ENCODE measurements around the gene TTN. TPM values are rescaled to one million over a fixed set of nuclear protein-coding genes. Genes with fewer than 3 reads are reported as not detected.

TTN gene
- total and polyA plus RNA-seq, 10 of the 15 experiments (the other 5 are each of a cell fraction or from before 2014, with no cell fraction given): 0.15 to 9.0 (median 1.8) TPM

DNA sequence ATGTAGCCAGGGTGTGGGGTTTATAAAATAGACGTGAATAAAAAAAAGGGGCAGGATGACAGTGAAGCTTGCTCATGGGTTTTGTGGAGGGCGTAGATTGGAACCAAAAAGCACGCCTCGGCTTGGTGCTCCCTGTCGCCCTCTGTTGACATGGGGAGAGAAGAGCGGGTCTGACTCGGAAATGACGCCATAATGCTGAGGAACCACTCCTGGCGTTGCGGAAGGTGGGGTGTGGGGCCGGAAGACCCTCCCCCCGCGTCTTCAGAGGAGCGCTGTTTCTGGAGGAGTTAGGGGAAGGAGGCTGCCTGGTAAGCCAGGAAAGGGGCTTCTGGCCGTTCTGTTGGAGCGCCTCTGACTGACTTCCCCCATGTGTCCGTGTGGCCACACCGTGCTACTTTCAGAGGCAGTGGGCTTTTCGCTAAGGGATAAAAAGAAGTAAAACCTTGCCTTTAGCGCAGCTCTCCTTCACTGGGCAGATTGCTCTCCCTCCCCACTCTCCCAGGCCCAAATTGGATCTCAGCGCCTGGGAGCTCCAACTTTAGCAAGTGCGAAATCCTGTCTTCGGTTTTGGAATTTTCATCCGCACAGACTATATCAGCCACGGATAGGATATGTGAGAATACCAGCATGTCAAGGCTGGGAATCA is 284.1 kb downstream of the TTN start:
- no peaks in the 10 kb centered on the region for H4K20me1 ChIP-seq (ENCODE audit: control insufficient read depth, insufficient read depth)
- H2AFZ ChIP-seq (ENCODE audit: control insufficient read depth, low read depth, low read length): peak overlapping the region; percentile 74
- WGBS (ENCODE audit: insufficient coverage, insufficient replicate concordance, low lambda C conversion rate, missing lambda C conversion rate): 2% methylated on average over 25 of the region's 25 CpGs
- POLR2A ChIA-PET: interaction anchor here (1.0 to 1.7 kb wide), 7 partner anchors 9 to 73 kb away, joined by 3 to 7 read pairs (median 4); no protein-coding TSS in a partner anchor
- H3K36me3 ChIP-seq (ENCODE audit: control insufficient read depth in 2 of 2, insufficient read depth in 2 of 2, low read length in 1 of 2): no peaks in the 10 kb centered on the region
- no peaks in the 10 kb centered on the region; the same call in 1 of the 3 replicates for H3K9me3 ChIP-seq (replicated peaks; ENCODE audit: control insufficient read depth, insufficient read depth, low read length)
- peaks cover 11% of the 10 kb centered on the region; the same call in 1 of the 2 replicates for H3K4me1 ChIP-seq (ENCODE audit: control insufficient read depth, insufficient read depth, low read length)
- peak overlapping the region; percentile 70 for H3K9ac ChIP-seq (ENCODE audit: control insufficient read depth, insufficient read depth, low read length)
- CTCF ChIA-PET: interaction anchor here (0.8 to 2.7 kb wide), 10 partner anchors 10 to 126 kb away, joined by 3 to 10 read pairs (median 3); no protein-coding TSS in a partner anchor
- ATAC-seq: peak; percentile 91
- in situ Hi-C loops (cut with MboI) (no loop called here), intact Hi-C loops (cut with micrococcal nuclease; ENCODE audit: unreplicated experiment) (loop anchor here (2.0 to 10.0 kb wide), 3 partner anchors 44 to 732 kb away; partner anchors contain the start of genes FKBP7 and RBM45)
- H3K4me2 ChIP-seq (ENCODE audit: control insufficient read depth, insufficient read depth): peak overlapping the region; percentile 72
- RAD21 ChIA-PET (ENCODE audit: unreplicated experiment): interaction anchor here (1.0 to 1.5 kb wide), 6 partner anchors 12 to 73 kb away, joined by 3 to 7 read pairs (median 3); no protein-coding TSS in a partner anchor
- peak overlapping the region; percentile 74 for H3K27ac ChIP-seq (ENCODE audit: control insufficient read depth, insufficient read depth)
- no TSS peak for BruUV-seq (replicated peaks)
- peak; percentile 57 for DNase-seq (ENCODE audit: low read depth, low spot score)
- peak; percentile 57 for FAIRE-seq
- H3K4me3 ChIP-seq: peak overlapping the region; percentile 80
- H3K27me3 ChIP-seq (replicated peaks in 1 of 2; ENCODE audit: control insufficient read depth in 2 of 2, insufficient read depth in 2 of 2, low read length in 1 of 2): no peaks in the 10 kb centered on the region
- SMC1A ChIA-PET (ENCODE audit: uncharacterized antibody, unreplicated experiment): interaction anchor here (0.8 to 2.8 kb wide), 10 partner anchors 9 to 109 kb away, joined by 3 to 11 read pairs (median 4); partner anchors contain the start of gene PLEKHA3
- peaks cover 37% of the 10 kb centered on the region for H3K79me2 ChIP-seq (ENCODE audit: control insufficient read depth, insufficient read depth, low read length)
- TF ChIP-seq ASH2L (IDR thresholded peaks at IDR 0.05; ENCODE audit: borderline replicate concordance, low read depth): no peak
- no peak for TF ChIP-seq PAX8 (IDR thresholded peaks at IDR 0.05)
- TF ChIP-seq IRF4 (IDR thresholded peaks at IDR 0.05; ENCODE audit: low read depth, low read length): peak; percentile 78
- no peak for TF ChIP-seq ZNF384 (IDR thresholded peaks at IDR 0.05; ENCODE audit: borderline replicate concordance, low read depth, low read length)
- 0 out of 2 replicates have a peak, but pooled peaks have one; percentile 65 for TF ChIP-seq HDGF (IDR thresholded peaks at IDR 0.05)
- TF ChIP-seq CBX5 (IDR thresholded peaks at IDR 0.05; ENCODE audit: low read depth): no peak
- TF ChIP-seq KAT2A (conservative IDR thresholded peaks at IDR 0.05; ENCODE audit: control insufficient read depth, low read depth, low read length): no peak
- no peak for TF ChIP-seq CBX3 (IDR thresholded peaks at IDR 0.05; ENCODE audit: borderline replicate concordance, low read depth)
- TF ChIP-seq ZBED1 (IDR thresholded peaks at IDR 0.05; ENCODE audit: borderline replicate concordance): peak; percentile 57; the same call in 1 of the 2 replicates
- no peak for TF ChIP-seq TBL1XR1 (IDR thresholded peaks at IDR 0.05; ENCODE audit: low read depth, low read length)
- 0 out of 2 replicates have a peak, but pooled peaks have one; percentile 29 for TF ChIP-seq TCF12 (IDR thresholded peaks at IDR 0.05; ENCODE audit: low read depth, low read length)
- TF ChIP-seq CHD2 (IDR thresholded peaks at IDR 0.05; ENCODE audit: borderline replicate concordance, low read depth, low read length): peak; percentile 69
- peak; percentile 67; the same call in 1 of the 2 replicates for TF ChIP-seq NFYB (IDR thresholded peaks at IDR 0.05; ENCODE audit: insufficient read depth, low read depth, low read length)
- TF ChIP-seq EP300 (IDR thresholded peaks at IDR 0.05; ENCODE audit: borderline replicate concordance in 1 of 2, control insufficient read depth in 1 of 2, low read depth in 2 of 2, low read length in 2 of 2): no peak
- TF ChIP-seq ZSCAN29 (IDR thresholded peaks at IDR 0.05): no peak
- 0 out of 2 replicates have a peak, but pooled peaks have one; percentile 25 for TF ChIP-seq BACH1 (IDR thresholded peaks at IDR 0.05; ENCODE audit: borderline replicate concordance)
- TF ChIP-seq CHD4 (IDR thresholded peaks at IDR 0.05): no peak
- no peak for TF ChIP-seq KDM1A (IDR thresholded peaks at IDR 0.05; ENCODE audit: borderline replicate concordance)
- TF ChIP-seq E4F1 (IDR thresholded peaks at IDR 0.05; ENCODE audit: borderline replicate concordance, partially characterized antibody): no peak
- 0 out of 2 replicates have a peak, but pooled peaks have one; percentile 34 for TF ChIP-seq SPI1 (IDR thresholded peaks at IDR 0.05; ENCODE audit: borderline replicate concordance, insufficient read depth, low read depth, low read length)
- no peak for TF ChIP-seq NRF1 (conservative IDR thresholded peaks at IDR 0.05; ENCODE audit: low read depth, low read length)
- no peak for TF ChIP-seq TCF3 (IDR thresholded peaks at IDR 0.05; ENCODE audit: borderline replicate concordance, insufficient read depth, low read depth, low read length)
- TF ChIP-seq FOXM1 (IDR thresholded peaks at IDR 0.05; ENCODE audit: low read depth, low read length): no peak

Measured in GM12878 (cell line).